GM21390 (cell line): ENCODE results near the gene SAG.

ENCODE experiments used
- ATAC-seq: cut with Tn5 transposase; IDR thresholded peaks from one replicate; pipeline ENCODE4 v1.9.1; 2021; ENCODE audit not compliant: unreplicated experiment

The SAG gene

DNA sequence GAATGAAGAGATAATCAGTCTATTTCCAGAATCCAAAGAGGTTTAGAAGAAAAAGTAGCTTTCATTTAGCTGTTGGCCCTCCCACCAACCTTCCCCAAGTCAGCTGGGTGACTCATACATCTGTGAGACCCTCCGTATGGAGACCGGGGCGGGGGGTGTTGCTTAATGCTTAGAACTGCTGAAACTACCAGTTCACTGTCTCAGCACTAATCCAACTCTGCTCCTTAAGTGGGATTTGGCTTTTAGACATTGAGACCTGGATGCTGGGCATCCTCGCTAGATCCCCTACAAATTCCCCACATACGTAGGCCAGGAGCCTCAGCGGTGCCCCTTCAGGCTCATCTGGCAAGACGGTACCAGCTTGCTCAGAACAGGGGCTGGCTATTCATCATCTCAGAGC lies at the start of gene SAG:
Gene SAG (plus strand): TSS at position 252 of the 400 bp plus-strand sequence. CDS start 1,374 bp downstream, outside the sequence.
- no peak for ATAC-seq

GRCh38 chr2:233258211-233258610 lies 49.4 kb upstream of the SAG start:
- no peak for ATAC-seq

GRCh38 chr2:233259730-233260129 lies 47.9 kb upstream of the SAG start:
- ATAC-seq, result no peak

DNA sequence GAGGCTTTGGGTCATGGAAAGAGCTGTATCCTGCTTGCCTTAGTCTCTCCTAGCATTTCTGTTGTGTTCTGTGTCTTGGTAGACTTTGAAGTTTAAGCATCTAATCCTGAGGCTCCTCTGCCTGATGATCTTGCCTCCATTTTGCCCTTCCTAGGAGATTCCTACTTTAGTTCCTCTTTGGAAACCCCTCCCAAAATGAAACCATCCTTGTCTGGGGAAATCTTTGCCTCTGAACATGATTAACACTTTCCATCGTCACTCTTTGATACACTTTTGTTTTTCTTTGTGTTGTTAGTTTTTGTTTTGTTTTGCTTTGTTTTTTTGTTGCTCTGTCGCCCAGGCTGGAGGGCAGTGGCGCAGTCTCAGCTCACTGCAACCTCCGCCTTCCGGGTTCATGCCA lies 47.0 kb upstream of the SAG start:
- no peak for ATAC-seq

DNA sequence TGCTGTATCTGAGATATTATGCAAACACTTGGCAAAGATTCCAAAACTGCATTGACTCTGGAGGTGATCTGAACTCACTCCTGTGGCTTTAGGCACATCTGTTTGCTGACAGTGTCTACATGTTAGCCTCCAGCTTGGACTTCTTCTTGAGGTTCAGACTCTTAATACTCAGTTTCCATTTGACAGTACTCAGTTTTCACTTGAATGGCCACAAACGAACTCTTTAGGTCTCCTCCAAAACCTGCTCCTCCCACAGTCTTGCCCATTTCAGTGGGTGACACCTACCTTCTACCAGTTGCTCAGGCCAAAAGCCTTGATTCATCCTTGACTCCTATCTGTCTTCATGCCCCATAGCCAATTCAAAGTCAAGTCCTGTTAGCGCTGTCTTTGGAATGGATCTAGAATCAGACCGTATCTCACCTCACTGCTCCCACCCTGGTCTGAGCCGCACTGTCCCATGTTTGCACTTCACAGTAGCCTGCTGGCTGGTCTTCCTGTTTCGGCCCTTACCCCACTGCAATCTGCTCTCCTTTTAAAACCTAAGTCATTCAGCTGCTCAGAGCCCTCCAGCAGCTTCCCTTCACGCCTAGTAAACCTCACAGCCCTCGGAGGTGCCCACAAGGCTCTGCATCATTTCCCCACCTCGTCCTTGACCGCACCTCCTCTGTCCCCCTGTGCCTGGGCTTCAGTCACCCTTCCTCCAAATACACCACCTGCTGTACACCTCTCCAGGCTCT lies 45.6 kb upstream of the SAG start:
- peak; percentile 70 for ATAC-seq

GRCh38 chr2:233262562-233262961 lies 45.1 kb upstream of the SAG start:
- ATAC-seq, result no peak

DNA sequence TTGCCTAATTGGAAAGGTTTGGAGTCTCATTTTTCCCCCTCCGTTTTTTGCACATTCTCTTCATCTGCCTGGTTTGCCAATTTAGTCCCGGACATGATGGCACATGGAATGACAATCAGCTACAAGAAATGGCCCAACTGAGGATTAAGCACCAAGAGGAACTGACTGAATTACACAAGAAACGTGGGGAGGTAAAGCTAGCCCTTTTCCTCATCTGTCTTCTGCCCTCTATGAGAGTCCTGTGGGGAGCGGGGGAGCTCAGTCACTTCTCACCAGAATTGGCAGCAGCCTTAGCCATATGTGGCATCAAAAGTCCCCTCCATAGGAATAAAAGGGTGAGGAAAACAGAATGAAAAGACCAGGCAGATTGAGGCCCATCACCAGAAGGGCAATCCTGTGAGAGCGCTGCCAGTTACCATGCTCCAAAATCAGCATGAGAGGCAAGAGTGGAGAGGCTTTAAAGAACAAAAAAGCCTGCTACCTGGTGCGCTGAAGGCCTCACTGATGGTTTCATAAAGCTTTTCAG lies 44.5 kb upstream of the SAG start:
- no peak for ATAC-seq

DNA sequence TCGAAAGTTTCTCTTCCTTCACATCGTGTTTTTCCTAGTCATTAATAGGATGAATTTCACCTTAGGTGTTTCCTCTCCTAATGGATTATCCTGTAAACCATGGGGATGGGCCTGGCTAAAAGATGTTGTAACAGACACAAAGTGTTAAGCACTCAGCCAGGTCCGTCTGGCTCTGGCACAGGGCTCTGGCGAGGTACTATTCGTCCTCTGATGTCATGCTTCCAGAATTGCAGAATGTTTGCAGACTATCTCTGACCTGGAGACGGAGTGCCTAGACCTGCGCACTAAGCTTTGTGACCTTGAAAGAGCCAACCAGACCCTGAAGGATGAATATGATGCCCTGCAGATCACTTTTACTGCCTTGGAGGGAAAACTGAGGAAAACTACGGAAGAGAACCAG lies 42.9 kb upstream of the SAG start:
- no peak for ATAC-seq

- no peak for ATAC-seq
These were observed 41.7 kb upstream of the SAG start for GRCh38 chr2:233265899-233266431.

GRCh38 chr2:233266481-233266880 lies 41.1 kb upstream of the SAG start:
- no peak for ATAC-seq

GRCh38 chr2:233267516-233268245 lies 39.9 kb upstream of the SAG start:
- ATAC-seq, result peak; percentile 90

DNA sequence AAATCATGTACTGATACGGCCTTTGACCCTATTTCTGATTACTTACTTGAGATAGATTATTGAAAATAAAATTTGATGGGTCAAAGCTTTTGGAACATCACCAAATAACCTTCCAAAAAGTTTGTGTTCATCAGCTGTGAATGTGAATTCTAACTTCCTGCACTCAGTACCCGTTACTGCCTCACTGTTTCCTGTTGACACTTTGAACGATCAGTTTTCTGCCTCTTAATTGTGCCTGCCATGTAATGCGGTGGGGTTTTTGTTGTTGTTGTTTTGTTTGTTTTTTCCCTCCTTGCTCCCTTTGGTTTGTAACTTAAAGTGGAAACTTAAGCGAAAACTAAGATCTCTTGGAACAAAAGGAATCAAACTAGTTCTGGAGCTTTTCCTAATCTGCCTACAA lies 37.2 kb upstream of the SAG start:
- ATAC-seq, result no peak

DNA sequence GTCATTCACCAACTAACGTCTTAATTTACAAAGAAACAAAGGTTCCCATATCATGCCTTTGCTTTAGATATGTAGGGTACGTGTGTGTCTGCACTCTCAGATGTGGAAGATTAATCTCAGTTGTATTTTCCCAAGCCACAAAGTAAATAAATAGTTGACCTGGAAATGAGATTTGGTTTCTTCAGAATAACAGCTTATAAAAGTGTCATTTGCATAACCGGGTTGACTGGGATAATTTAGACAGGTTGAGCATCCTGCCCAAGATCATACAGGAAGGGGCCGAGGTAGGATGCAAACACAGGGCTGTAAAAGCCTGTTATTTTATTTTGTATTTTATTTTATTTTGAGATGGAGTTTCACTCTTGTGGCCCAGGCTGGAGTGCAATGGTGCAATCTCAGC lies 36.7 kb upstream of the SAG start:
- no peak for ATAC-seq

DNA sequence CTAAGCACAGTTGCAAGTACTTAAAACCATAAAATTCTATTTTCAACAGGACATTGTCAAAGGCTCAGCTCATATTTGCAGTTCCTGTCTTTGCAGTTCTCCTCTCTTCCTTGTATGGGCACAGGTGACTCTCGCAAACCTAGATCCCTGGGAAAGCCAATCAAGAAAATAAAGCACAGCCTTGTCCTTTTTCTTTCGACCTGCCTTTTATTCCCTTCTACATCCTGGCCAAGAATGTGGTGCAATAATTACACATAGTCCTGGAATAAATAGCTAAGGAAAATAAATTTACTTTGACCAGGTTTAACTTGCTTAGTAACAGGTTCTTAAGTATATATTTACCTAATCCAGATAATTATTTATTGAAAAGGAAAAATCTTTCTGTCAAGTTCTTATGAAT lies 35.9 kb upstream of the SAG start:
- no peak for ATAC-seq

DNA sequence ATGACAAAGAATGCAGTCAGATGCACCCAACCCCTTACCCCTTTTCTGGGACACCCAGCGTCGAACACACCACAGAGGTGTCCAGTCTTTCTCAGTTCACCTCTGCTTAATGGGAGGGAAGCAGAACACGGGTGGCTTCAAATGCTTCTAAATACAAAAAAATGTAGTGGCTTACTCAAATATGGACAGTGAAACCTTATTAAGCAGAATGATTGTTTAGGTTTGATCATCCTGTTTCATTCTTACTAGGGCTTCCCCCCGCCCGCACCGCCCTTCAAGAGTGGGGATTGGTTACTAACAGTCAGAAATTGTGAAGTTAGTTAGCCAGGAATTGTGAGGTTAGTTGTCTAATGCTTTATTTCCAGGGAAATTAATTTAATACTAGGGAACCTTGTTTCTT lies 34.5 kb upstream of the SAG start:
- ATAC-seq, result no peak

- ATAC-seq, result no peak
These were observed 32.4 kb upstream of the SAG start for GRCh38 chr2:233275223-233275622.

GRCh38 chr2:233278921-233279320 lies 28.7 kb upstream of the SAG start:
- ATAC-seq, result no peak

DNA sequence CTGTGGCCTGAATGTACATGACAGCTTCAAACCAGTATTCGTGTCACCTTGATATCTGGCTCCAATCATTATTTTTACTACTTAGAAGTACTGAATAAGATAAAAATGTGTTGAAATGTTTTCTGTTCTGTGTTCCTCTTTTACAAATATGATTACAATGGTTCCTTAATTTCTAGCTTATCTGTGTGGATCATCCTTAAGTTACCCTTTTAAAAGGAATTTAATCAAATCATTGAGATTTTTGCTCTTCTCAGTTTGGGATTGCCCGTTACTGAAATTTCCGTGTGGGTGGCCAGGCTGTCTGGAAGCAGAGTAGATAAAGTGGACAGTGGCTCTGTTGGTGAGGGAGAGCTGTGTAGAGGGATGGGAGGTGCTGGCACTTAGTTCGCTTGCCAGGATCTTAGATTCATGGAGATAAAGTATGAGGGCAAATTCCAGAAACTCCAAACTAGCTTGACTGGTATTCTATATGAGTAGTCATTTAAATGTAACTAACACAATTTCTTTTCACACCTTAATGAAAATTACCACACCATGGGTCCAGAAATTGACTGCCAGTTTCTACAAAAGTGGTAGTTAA lies 27.4 kb upstream of the SAG start:
- ATAC-seq, result no peak

GRCh38 chr2:233281553-233281952 lies 26.1 kb upstream of the SAG start:
- no peak for ATAC-seq

GRCh38 chr2:233281992-233282603 lies 25.5 kb upstream of the SAG start:
- no peak for ATAC-seq

DNA sequence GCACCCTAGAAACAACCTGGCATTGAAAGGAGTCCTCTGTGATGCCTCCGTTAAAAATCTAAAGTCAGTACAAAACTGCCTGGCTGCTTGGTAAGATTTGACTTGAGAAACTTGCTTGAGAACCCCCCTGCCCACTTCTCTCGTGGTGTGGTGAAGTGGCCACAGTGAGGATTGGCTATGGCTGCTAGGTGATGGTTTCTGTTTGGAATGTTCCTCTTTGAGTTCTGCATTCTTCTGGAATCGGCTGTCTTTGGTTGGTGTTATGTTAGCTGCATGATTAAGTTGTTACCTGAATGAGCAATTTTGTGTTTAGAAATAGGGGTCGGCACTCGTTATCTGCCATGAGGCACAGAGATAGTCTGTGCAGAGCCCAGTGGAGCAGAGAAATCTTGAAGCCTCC lies 21.7 kb upstream of the SAG start:
- ATAC-seq, result no peak
